Measurements from ENCODE around the gene DOLPP1.

Gene DOLPP1

GRCh38 chr9:129130791-129131190 lies 49.9 kb downstream of the DOLPP1 start:
- TF ChIP-seq, protein P1, sequence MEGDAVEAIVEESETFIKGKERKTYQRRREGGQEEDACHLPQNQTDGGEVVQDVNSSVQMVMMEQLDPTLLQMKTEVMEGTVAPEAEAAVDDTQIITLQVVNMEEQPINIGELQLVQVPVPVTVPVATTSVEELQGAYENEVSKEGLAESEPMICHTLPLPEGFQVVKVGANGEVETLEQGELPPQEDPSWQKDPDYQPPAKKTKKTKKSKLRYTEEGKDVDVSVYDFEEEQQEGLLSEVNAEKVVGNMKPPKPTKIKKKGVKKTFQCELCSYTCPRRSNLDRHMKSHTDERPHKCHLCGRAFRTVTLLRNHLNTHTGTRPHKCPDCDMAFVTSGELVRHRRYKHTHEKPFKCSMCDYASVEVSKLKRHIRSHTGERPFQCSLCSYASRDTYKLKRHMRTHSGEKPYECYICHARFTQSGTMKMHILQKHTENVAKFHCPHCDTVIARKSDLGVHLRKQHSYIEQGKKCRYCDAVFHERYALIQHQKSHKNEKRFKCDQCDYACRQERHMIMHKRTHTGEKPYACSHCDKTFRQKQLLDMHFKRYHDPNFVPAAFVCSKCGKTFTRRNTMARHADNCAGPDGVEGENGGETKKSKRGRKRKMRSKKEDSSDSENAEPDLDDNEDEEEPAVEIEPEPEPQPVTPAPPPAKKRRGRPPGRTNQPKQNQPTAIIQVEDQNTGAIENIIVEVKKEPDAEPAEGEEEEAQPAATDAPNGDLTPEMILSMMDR (IDR thresholded peaks at IDR 0.05; ENCODE audit: low read depth, low read length), result no peak
- no peak overlapping the region for H3K4me3 ChIP-seq (ENCODE audit: low read depth, low read length)

DNA sequence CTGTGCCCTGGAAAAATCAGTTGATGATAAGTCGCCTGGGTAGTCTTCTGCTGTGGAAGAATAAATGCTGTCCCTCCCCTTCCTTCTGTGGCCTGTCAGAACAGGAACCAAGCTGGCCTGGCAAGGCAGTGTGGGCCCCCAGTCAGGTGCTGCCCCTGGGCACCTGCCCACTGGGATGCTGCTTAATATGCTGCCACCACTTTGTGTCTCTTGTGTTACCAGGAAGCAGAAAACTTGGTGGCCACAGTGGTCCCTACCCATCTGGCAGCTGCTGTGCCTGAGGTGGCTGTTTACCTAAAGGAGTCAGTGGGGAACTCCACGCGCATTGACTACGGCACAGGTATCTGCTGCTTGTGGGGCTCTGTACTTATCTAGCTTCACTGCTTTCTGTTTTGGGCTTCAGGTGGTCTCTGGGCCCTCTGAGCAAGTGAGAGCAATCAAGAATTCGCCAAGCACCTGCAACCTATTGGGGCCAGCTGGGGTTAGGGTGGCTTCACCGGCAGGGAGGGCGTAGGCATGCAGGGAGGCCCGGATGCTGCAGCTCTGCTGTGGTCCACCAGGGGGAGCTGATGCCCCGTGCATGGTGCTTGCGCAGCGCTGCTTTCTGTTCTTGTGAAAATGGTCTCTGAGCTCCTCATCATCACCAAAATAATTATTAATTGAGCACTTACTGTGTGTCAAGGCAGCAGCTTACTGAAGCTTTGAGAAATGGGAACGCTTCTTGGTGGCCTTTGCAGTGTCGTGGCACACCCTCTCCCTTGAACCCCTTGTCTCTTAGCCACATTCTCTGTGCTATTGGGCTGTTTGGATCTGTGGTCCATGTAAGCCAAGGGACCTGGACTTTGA lies 50.6 kb downstream of the DOLPP1 start:
- H3K4me3 ChIP-seq (ENCODE audit: low read depth, low read length), result no peak overlapping the region
- TF ChIP-seq, protein P1 (IDR thresholded peaks at IDR 0.05; ENCODE audit: low read depth, low read length), result peak; percentile 98

GRCh38 chr9:129133082-129133481 lies 52.2 kb downstream of the DOLPP1 start:
- no peak overlapping the region for H3K4me3 ChIP-seq (ENCODE audit: low read depth, low read length)
- TF ChIP-seq, protein P1 (IDR thresholded peaks at IDR 0.05; ENCODE audit: low read depth, low read length), result no peak

GRCh38 chr9:129135476-129135875 lies 54.6 kb downstream of the DOLPP1 start:
- TF ChIP-seq, protein P1 (IDR thresholded peaks at IDR 0.05; ENCODE audit: low read depth, low read length), result no peak
- H3K4me3 ChIP-seq (ENCODE audit: low read depth, low read length), result no peak overlapping the region

GRCh38 chr9:129136446-129137035 lies 55.6 kb downstream of the DOLPP1 start:
- H3K4me3 ChIP-seq (ENCODE audit: low read depth, low read length), result no peak overlapping the region
- TF ChIP-seq, protein P1 (IDR thresholded peaks at IDR 0.05; ENCODE audit: low read depth, low read length), result no peak

- TF ChIP-seq, protein P1 (IDR thresholded peaks at IDR 0.05; ENCODE audit: low read depth, low read length), result no peak
- H3K4me3 ChIP-seq (ENCODE audit: low read depth, low read length), result no peak overlapping the region
Observed at GRCh38 chr9:129137292-129138143, 56.6 kb downstream of the DOLPP1 start.

Data from WI38 (cell line).